ENCODE data around the gene CCT6B. TPM values are rescaled to one million over a fixed set of nuclear protein-coding genes. Genes with fewer than 3 reads are reported as not detected.

The CCT6B gene
- total RNA-seq, 1 experiment from 2014 or later, result 0.79 TPM

GRCh38 chr17:34883106-34884000 is 77.9 kb downstream of the CCT6B start:
- H3K4me3 ChIP-seq, result no peak overlapping the region
- no peaks in the 10 kb centered on the region for H3K36me3 ChIP-seq
- H3K9me3 ChIP-seq (replicated peaks), result no peaks in the 10 kb centered on the region
- DNase-seq, result peak in 1 of 2 experiments; percentile 6
- H3K4me1 ChIP-seq, result no peaks in the 10 kb centered on the region
- no peak overlapping the region for H3K27ac ChIP-seq
- peaks cover 10% of the 10 kb centered on the region; the same call in 1 of the 2 replicates for H3K27me3 ChIP-seq

- Histone ChIP-seq H3K4me1 (no peaks in the 10 kb centered on the region), H3K36me3 (no peaks in the 10 kb centered on the region), H3K27me3 (no peaks in the 10 kb centered on the region; the same call in 1 of the 2 replicates), H3K9me3 (replicated peaks) (no peaks in the 10 kb centered on the region), H3K4me3 (no peak overlapping the region), H3K27ac (no peak overlapping the region)
- DNase-seq, result no peak
Observed at GRCh38 chr17:34879146-34879545, 82.1 kb downstream of the CCT6B start.

Other genes starting within 250 kb of the CCT6B start
- gene ZNF830, start 80 bp upstream of the CCT6B start, total RNA-seq (2014; rRNA removed; shearing (Covaris generic)), result 22.4 and 25.4 TPM in 2 replicates
- gene LIG3, start 19.1 kb upstream of the CCT6B start, total RNA-seq (2014; rRNA removed; shearing (Covaris generic)), result 81.6 and 90.6 TPM in 2 replicates
- gene RFFL, start 102.2 kb upstream of the CCT6B start, total RNA-seq (2014; rRNA removed; shearing (Covaris generic)), result 10.9 and 13.7 TPM in 2 replicates
- gene RAD51D, start 158.4 kb upstream of the CCT6B start, total RNA-seq (2014; rRNA removed; shearing (Covaris generic)), result 8.2 and 9.7 TPM in 2 replicates
- not detected in 2 replicates for gene FNDC8, start 160.2 kb upstream of the CCT6B start, total RNA-seq (2014; rRNA removed; shearing (Covaris generic))
- 23.9 and 24.9 TPM in 2 replicates for gene NLE1, start 180.8 kb upstream of the CCT6B start, total RNA-seq (2014; rRNA removed; shearing (Covaris generic))
- 0.24 and 0.51 TPM in 2 replicates for gene UNC45B, start 186.4 kb upstream of the CCT6B start, total RNA-seq (2014; rRNA removed; shearing (Covaris generic))
- gene SLC35G3, start 232.9 kb upstream of the CCT6B start, total RNA-seq (2014; rRNA removed; shearing (Covaris generic)), result not detected in 2 replicates